Umbilical cord (tissue), 2 donors: Measurements from ENCODE around the gene NPL. TPM values are rescaled to one million over a fixed set of nuclear protein-coding genes. Genes with fewer than 3 reads are reported as not detected.

Source experiments
- DNase-seq: peaks from one replicate; pipeline ENCODE4 v3.0.0-alpha.2; 2015; ENCODE audit warnings: low spot score
- total RNA-seq: library from RNA; depleted of rRNA; stranded (reverse); fragments of >200 nt; gene quantifications from one replicate; pipeline ENCODE4 v1.2.3, GENCODE V29; 2014; ENCODE audit warnings: low replicate concordance; ENCODE audit not compliant: insufficient read depth

Gene NPL
- total RNA-seq, 1 donor from 2014 or later, result 21.9 TPM

DNA sequence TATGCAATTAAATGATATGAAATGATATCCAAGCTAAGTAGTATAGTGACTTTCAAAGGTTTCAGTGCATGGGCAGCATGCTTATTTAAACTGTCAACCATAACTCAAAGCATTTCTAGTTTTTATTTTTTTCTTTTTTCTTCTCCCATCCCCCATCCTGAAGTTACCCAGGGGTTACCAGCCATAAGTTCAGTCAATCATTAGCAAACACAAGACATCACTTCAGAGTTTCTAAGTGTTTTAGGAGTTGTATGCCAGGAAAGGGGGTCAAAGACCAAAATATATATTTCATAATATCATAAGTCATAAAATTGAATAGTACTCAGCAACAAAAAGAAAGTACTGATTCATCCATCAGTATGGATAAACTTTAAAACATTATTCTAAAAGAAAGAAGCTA is 78.3 kb downstream of the NPL start:
- DNase-seq, result no peak

DNA sequence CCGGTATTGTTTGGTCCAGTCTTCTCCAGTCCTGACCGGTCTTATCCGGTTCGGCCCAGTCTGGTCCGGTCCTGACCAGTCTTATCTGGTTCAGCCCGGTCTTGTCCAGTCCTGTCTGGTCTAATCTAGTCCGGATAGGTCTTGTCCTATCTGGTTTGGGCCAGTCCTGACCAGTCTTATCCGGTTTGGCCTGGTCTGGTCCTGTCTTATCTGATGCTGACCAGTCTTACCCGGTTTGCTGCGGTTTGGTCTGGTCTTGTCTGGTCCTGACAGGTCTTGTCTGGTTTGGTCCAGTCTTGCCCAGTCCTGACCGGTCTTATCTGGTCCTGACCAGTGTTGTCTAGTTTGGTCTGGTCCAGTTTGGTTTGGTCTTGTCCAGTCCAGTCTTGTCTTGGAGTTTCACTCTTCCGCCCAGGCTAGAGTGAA is 79.7 kb downstream of the NPL start:
- no peak for DNase-seq

DNA sequence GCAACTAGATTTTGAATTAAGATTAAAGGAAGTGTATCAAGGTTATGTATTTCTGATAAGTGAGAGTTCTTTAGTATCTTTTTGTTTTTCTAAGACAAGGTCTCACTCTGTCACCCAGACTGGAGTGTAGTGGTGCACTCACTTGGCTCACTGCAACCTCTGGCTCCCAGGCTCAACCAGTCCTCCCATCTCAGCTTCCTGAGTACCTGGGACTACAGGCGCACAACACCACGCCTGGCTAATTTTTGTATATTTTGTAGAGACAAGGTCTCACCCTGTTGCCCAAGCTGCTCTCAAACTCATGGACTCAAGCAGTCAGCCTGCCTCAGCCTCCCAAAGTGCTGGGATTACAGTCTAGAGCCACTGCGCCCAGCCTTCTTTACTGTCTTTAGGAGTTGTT is 83.3 kb downstream of the NPL start:
- DNase-seq, result no peak

DNA sequence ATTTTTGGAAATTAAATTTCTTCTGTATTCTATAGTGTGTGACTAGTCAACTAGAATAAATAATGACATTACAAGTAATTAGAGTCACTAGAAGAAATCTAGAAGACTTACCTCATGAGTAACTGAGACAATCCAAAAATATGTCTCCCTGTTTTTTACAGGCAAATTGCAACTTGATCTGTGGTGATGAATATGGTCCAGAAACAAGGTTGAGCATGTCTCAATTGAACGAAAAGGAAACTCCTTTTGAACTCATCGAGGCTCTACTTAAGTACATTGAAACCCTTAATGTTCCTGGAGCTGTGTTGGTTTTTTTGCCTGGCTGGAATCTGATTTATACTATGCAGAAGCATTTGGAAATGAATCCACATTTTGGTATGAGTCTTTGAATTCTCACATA is 86.3 kb downstream of the NPL start:
- no peak for DNase-seq

DNA sequence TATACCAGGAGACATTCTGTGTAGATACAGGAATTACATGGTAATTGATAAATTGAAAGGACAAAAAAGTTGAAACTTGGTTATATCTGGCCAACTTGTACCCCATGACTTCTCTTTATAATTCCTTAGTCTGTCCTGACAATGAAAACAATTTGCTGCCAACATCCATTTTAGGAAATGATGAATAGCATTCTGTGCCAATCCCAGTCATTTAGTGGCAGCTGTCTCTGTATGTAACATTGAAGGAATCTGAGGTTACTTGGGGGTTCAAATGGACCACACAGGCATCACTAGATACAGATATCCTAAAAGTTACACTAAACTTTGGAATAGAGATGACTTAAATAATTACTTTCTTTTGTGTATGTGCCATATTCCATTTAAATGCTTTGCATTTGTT is 87.8 kb downstream of the NPL start:
- DNase-seq, result no peak

DNA sequence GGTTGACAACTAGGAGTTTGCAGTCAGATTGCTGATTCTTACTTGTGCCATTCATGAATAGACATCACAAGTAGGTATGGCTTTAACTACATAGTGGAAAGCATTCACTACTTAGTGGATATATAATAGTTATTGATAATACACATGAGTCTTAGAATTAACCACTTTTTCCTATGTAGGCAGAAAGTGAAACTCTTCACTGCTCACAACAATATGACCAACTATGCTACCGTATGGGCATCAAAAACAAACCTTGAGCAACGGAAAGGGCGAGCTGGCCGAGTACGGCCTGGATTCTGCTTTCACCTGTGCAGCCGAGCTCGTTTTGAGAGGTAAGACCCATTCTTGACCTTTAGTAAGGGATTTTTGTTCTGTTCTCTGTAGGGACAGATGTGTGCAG is 88.3 kb downstream of the NPL start:
- DNase-seq, result no peak

Other genes starting within 250 kb of the NPL start
- 19.5 TPM for gene RNASEL, start 200.5 kb upstream of the NPL start, total RNA-seq
- 4.6 TPM for gene RGS16, start 185.4 kb upstream of the NPL start, total RNA-seq
- 5.3 TPM for gene RGS8, start 105.2 kb upstream of the NPL start, total RNA-seq
- 102 TPM for gene DHX9, start 49.6 kb downstream of the NPL start, total RNA-seq
- gene SHCBP1L, start 163.4 kb downstream of the NPL start, total RNA-seq, result not detected
- gene LAMC1, start 233.6 kb downstream of the NPL start, total RNA-seq, result 585 TPM